PC-3 (cell line): ENCODE results near the gene MED13L. TPM values are rescaled to one million over a fixed set of nuclear protein-coding genes. Genes with fewer than 3 reads are reported as not detected.

ENCODE experiments used
- ATAC-seq: fragments of 200-7000 bp; cut with Tn5 transposase; 2 replicates; pipeline ENCODE4 v1.9.1; 2020; ENCODE audit warnings: mild to moderate bottlenecking, moderate library complexity
- BruUV-seq: library from RNA; stranded (reverse); fragments of 400-500 nt; replicated peaks from 2 replicates; lab custom pipeline; 2021; lab: Mats Ljungman, UMichigan
- CTCF ChIA-PET: fragments of 300-600 bp; sonication (Branson Sonifier 250); formaldehyde crosslinking; loops from one replicate; lab custom pipeline; 2022; ENCODE audit warnings: antibody characterized with exemption; lab: Charles Lee
- POLR2A ChIA-PET: fragments of 300-600 bp; sonication (Branson Sonifier 250); formaldehyde crosslinking; loops from one replicate; lab custom pipeline; 2022; ENCODE audit warnings: antibody characterized with exemption; ENCODE audit not compliant: unreplicated experiment; lab: Charles Lee
- DNase-seq: peaks from one replicate; pipeline ENCODE4 v3.0.0-alpha.2; 2015
- H2AFZ ChIP-seq: fragments of 300-600 bp; sonication (generic); 2 replicates; pipeline ENCODE4 v1.6.0; 2016; ENCODE audit warnings: antibody characterized with exemption, low read length
- H3F3A ChIP-seq: fragments of 300-600 bp; sonication (generic); one replicate; pipeline ENCODE4 v1.6.0; 2017; ENCODE audit warnings: antibody characterized with exemption, low read length, control low read depth, mild to moderate bottlenecking; ENCODE audit not compliant: unreplicated experiment
- H3K27ac ChIP-seq: fragments of 300-600 bp; sonication (generic); 2 replicates; pipeline ENCODE4 v1.5.1; 2016; ENCODE audit warnings: mild to moderate bottlenecking, low read length
- H3K27me3 ChIP-seq: fragments of 300-600 bp; sonication (generic); 2 replicates; pipeline ENCODE4 v1.6.1; 2016; ENCODE audit warnings: low read length, mixed read lengths
- H3K36me3 ChIP-seq: fragments of 300-600 bp; sonication (generic); 2 replicates; pipeline ENCODE4 v1.6.1; 2016; ENCODE audit warnings: low read depth, mixed run types, low read length, mixed read lengths
- H3K4me1 ChIP-seq: fragments of 300-600 bp; sonication (generic); 2 replicates; pipeline ENCODE4 v1.5.1; 2016; ENCODE audit warnings: low read length; ENCODE audit not compliant: insufficient read depth
- H3K4me2 ChIP-seq: fragments of 300-600 bp; sonication (generic); 2 replicates; pipeline ENCODE4 v1.6.0; 2016; ENCODE audit warnings: low read length
- H3K4me3 ChIP-seq: fragments of 300-600 bp; sonication (generic); 2 replicates; pipeline ENCODE4 v1.5.1; 2016; ENCODE audit warnings: mild to moderate bottlenecking, low read length, mixed read lengths
- H3K79me2 ChIP-seq: fragments of 300-600 bp; sonication (generic); 2 replicates; pipeline ENCODE4 v1.6.1; 2017; ENCODE audit warnings: low read length, mixed read lengths
- H3K9ac ChIP-seq: fragments of 300-600 bp; sonication (generic); 2 replicates; pipeline ENCODE4 v1.6.0; 2016; ENCODE audit warnings: mild to moderate bottlenecking, low read length
- H3K9me2 ChIP-seq: fragments of 300-600 bp; sonication (generic); replicated peaks from 2 replicates; pipeline ENCODE4 v1.6.1; 2016; ENCODE audit warnings: mixed run types, low read length, mixed read lengths
- H3K9me3 ChIP-seq: fragments of 300-600 bp; sonication (generic); 2 replicates; pipeline ENCODE4 v1.6.1; 2016; ENCODE audit warnings: low read length, mixed read lengths
- H4K20me1 ChIP-seq: fragments of 300-600 bp; sonication (generic); 2 replicates; pipeline ENCODE4 v1.6.1; 2016; ENCODE audit warnings: low read length, mixed read lengths
- EZH2 ChIP-seq: fragments of 300-600 bp; sonication (generic); IDR thresholded peaks from one replicate; pipeline ENCODE4 v1.6.1; 2017; ENCODE audit warnings: antibody characterized with exemption, mild to moderate bottlenecking, low read length; ENCODE audit not compliant: unreplicated experiment
- EZH2phosphoT487 ChIP-seq: fragments of 300-600 bp; sonication (generic); IDR thresholded peaks from 2 replicates; pipeline ENCODE4 v1.6.1; 2018; ENCODE audit warnings: mild to moderate bottlenecking, antibody characterized with exemption, low read length, borderline replicate concordance
- intact Hi-C: fragments of 100-400 bp; cut with micrococcal nuclease; formaldehyde crosslinking; loops from 2 replicates; pipeline ENCODE4 v1.9.0; 2023
- total RNA-seq: library from RNA; depleted of rRNA; stranded (reverse); fragments of >200 nt; gene quantifications from 2 replicates; pipeline ENCODE4 v1.2.3, GENCODE V29; 2014
- TF ChIP-seq, protein P1 (sequence below): fragments of 300-600 bp; sonication (generic); conservative IDR thresholded peaks from 2 replicates; pipeline ENCODE4 v1.5.1; 2017; ENCODE audit warnings: antibody characterized with exemption, low read depth, mild to moderate bottlenecking, low read length

Gene MED13L
- total RNA-seq, 1 experiment from 2014 or later = 61.2 TPM

DNA sequence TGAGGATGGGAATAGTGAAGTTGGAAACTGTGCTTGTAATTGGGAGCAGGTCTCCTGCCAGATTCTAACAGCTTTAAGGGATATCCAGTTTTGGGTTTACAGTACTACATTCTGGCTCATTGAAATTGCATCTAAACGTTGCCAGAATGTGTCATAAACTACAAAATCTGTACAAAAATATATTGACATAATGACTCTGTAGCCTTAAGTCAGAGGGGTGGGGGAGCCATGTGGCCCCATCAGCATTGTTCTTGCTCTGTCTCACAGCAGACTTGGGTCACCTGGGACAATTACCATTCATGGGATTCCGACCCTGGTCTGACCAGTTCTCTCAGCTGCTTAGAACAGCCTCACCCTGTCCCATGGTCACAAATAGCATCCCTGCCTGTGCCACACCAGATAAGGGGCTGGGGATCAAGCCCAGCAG lies 43.3 kb upstream of the MED13L start:
- ATAC-seq = peak; percentile 79
- intact Hi-C loops = loop anchor here (1.0 to 2.0 kb wide), 2 partner anchors 24 to 56 kb away; no protein-coding TSS in a partner anchor
- H3K36me3 ChIP-seq = no peaks in the 10 kb centered on the region
- H3F3A ChIP-seq = peaks cover 6% of the 10 kb centered on the region
- peak overlapping the region; percentile 63; the same call in 1 of the 2 replicates for H2AFZ ChIP-seq
- peak overlapping the region; percentile 96 for H3K27ac ChIP-seq
- ChIA-PET CTCF (no interaction called here), POLR2A (no interaction called here)
- H3K9me3 ChIP-seq = no peaks in the 10 kb centered on the region
- H3K4me3 ChIP-seq = peak overlapping the region; percentile 47; the same call in 1 of the 2 replicates
- H3K79me2 ChIP-seq = no peaks in the 10 kb centered on the region
- H4K20me1 ChIP-seq = no peaks in the 10 kb centered on the region
- H3K4me2 ChIP-seq = peak overlapping the region; percentile 91
- BruUV-seq = no TSS peak
- H3K27me3 ChIP-seq = no peaks in the 10 kb centered on the region
- TF ChIP-seq, protein P1, sequence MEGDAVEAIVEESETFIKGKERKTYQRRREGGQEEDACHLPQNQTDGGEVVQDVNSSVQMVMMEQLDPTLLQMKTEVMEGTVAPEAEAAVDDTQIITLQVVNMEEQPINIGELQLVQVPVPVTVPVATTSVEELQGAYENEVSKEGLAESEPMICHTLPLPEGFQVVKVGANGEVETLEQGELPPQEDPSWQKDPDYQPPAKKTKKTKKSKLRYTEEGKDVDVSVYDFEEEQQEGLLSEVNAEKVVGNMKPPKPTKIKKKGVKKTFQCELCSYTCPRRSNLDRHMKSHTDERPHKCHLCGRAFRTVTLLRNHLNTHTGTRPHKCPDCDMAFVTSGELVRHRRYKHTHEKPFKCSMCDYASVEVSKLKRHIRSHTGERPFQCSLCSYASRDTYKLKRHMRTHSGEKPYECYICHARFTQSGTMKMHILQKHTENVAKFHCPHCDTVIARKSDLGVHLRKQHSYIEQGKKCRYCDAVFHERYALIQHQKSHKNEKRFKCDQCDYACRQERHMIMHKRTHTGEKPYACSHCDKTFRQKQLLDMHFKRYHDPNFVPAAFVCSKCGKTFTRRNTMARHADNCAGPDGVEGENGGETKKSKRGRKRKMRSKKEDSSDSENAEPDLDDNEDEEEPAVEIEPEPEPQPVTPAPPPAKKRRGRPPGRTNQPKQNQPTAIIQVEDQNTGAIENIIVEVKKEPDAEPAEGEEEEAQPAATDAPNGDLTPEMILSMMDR = no peak
- TF ChIP-seq EZH2phosphoT487 (no peak), EZH2 (no peak)
- H3K9me2 ChIP-seq = no peaks in the 10 kb centered on the region
- DNase-seq = peak; percentile 93
- peaks cover 40% of the 10 kb centered on the region for H3K4me1 ChIP-seq
- peak overlapping the region; percentile 81 for H3K9ac ChIP-seq

DNA sequence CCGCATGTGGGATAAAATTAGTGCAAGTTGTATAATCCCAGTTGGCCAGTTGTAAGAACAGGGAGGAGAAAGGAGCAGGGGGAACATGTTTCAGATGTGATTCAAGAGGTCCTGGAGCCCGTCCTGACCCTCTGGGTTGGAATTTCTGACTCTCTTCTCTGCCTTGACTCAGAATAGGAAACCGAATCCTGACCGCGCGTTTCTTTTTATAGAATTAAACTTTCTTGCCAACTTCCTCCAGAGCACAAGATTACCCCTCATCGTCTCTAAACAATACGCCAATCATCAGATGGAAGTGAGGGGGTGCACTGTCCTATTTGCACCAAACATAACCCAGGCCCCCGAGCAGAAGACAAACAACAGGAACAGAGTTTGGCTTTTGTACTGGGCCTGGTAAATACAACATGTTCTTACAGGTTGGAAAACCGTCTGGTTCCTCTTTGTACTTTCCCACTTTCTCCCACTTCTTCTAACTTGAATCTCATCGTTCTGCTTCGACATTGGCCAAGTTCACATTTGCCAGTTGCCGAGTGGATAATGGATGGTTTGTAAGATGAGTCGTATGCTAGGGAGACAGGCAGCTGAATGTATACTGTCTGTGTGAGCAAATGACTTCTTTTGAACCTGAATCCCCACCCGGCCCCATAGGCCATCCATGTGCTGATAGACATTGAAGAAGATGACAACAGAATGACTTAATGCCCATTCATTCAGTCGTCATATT lies 42.6 kb upstream of the MED13L start:
- no peaks in the 10 kb centered on the region for H3K27me3 ChIP-seq
- DNase-seq = peak; percentile 88
- ChIA-PET CTCF (no interaction called here), POLR2A (no interaction called here)
- H3K4me3 ChIP-seq = peak overlapping the region; percentile 47
- H3K79me2 ChIP-seq = no peaks in the 10 kb centered on the region
- H3K4me1 ChIP-seq = peaks cover 40% of the 10 kb centered on the region
- peak overlapping the region; percentile 91 for H3K4me2 ChIP-seq
- intact Hi-C loops = loop anchor here (1.0 to 2.0 kb wide), 2 partner anchors 25 to 57 kb away; no protein-coding TSS in a partner anchor
- TF ChIP-seq EZH2phosphoT487 (no peak), EZH2 (no peak)
- TF ChIP-seq, protein P1 = no peak
- H3K9ac ChIP-seq = peak overlapping the region; percentile 81
- H3K27ac ChIP-seq = peak overlapping the region; percentile 96
- peaks cover 6% of the 10 kb centered on the region for H3F3A ChIP-seq
- no peaks in the 10 kb centered on the region for H3K36me3 ChIP-seq
- peak; percentile 51 for ATAC-seq
- no TSS peak for BruUV-seq
- H2AFZ ChIP-seq = peak overlapping the region; percentile 63
- no peaks in the 10 kb centered on the region for H3K9me3 ChIP-seq
- H4K20me1 ChIP-seq = no peaks in the 10 kb centered on the region
- H3K9me2 ChIP-seq = no peaks in the 10 kb centered on the region
